HCT116 (cell line): ENCODE results near the gene GSG1L. TPM values are rescaled to one million over a fixed set of nuclear protein-coding genes. Genes with fewer than 3 reads are reported as not detected.
"Not testable (repeated sequence)": the region's sequence is repeated elsewhere in the genome, so short reads cannot be mapped to it uniquely, and the experiment has no call there.

Source experiments
- ATAC-seq: fragments of 200-7000 bp; cut with Tn5 transposase; 2 replicates; pipeline ENCODE4 v1.9.1; 2020; ENCODE audit warnings: mild to moderate bottlenecking, moderate library complexity
- BruUV-seq: library from RNA; stranded (reverse); fragments of 400-500 nt; replicated peaks from 2 replicates; lab custom pipeline; 2021; lab: Mats Ljungman, UMichigan
- CTCF ChIA-PET: fragments of 300-600 bp; sonication (Branson Sonifier 250); formaldehyde crosslinking; loops from one replicate; lab custom pipeline; 2021; ENCODE audit warnings: antibody characterized with exemption; lab: Charles Lee
- POLR2A ChIA-PET: fragments of 300-600, 350-600 bp; sonication (Branson Sonifier 250); formaldehyde crosslinking; loops from one replicate; lab custom pipeline; 2021; ENCODE audit warnings: antibody characterized with exemption; lab: Charles Lee
- RAD21 ChIA-PET, 2 experiments: fragments of 300-600 bp; sonication (Branson Sonifier 250); formaldehyde crosslinking; loops; one replicate each; lab custom pipeline; 2023; ENCODE audit warnings: low total read pairs in 2 of 2; ENCODE audit not compliant: uncharacterized antibody in 2 of 2, unreplicated experiment in 2 of 2, low non-redundant PET in 1 of 2; lab: Charles Lee
- DNase-seq: peaks from one replicate; pipeline ENCODE4 v3.0.0-alpha.2; 2010; ENCODE audit warnings: low read depth, low spot score
- H2AFZ ChIP-seq: fragments of 200-600 bp; shearing (Covaris generic), sonication (generic); 2 replicates; pipeline ENCODE4 v1.6.1; 2017; ENCODE audit warnings: low read depth, mixed run types, mixed read lengths, antibody characterized with exemption, low read length; ENCODE audit not compliant: poor library complexity, severe bottlenecking
- H3K27ac ChIP-seq: 2 replicates; pipeline ENCODE4 v1.5.1; 2012; ENCODE audit warnings: low read depth, low read length
- H3K27me3 ChIP-seq: fragments of 200-600 bp; sonication (generic); 2 replicates; pipeline ENCODE4 v1.6.1; 2016; ENCODE audit warnings: mixed run types, low read length, mixed read lengths; ENCODE audit not compliant: insufficient read depth
- H3K36me3 ChIP-seq, 2 experiments: fragments of 200-500 bp in 1 of 2; fragments of 200-600 bp in 1 of 2; sonication (Bioruptor generic) in 1 of 2; sonication (generic) in 1 of 2; 2 replicates each; pipeline versions ENCODE4 v1.5.1 to v1.6.1; 2014 to 2016; ENCODE audit warnings: low read length in 2 of 2, inconsistent platforms in 1 of 2, mixed read lengths in 1 of 2, mixed run types in 1 of 2; ENCODE audit not compliant: insufficient read depth in 2 of 2, control insufficient read depth in 1 of 2
- H3K4me1 ChIP-seq, 2 experiments: fragments of 200-600 bp in 1 of 2; sonication (generic) in 1 of 2; 2 replicates each; pipeline versions ENCODE4 v1.5.1 to v1.6.1; 2012 to 2017; ENCODE audit warnings: low read length in 2 of 2, inconsistent platforms in 1 of 2, mild to moderate bottlenecking in 1 of 2, mixed read lengths in 1 of 2, mixed run types in 1 of 2, moderate library complexity in 1 of 2; ENCODE audit not compliant: insufficient read depth in 2 of 2, control insufficient read depth in 1 of 2
- H3K4me2 ChIP-seq: fragments of 200-600 bp; sonication (generic); 2 replicates; pipeline ENCODE4 v1.6.1; 2017; ENCODE audit warnings: mixed run types, low read length, mixed read lengths
- H3K4me3 ChIP-seq, 2 experiments: fragments of 200-600 bp in 1 of 2; sonication (generic) in 1 of 2; replicated peaks in 1 of 2; 2 replicates each; pipeline ENCODE4 v1.5.1; 2011 to 2016; ENCODE audit warnings: low read length in 2 of 2, control low read depth in 1 of 2, low read depth in 1 of 2, mild to moderate bottlenecking in 1 of 2, mixed read lengths in 1 of 2, mixed run types in 1 of 2
- H3K79me2 ChIP-seq: fragments of 200-600 bp; sonication (generic); 2 replicates; pipeline ENCODE4 v1.6.1; 2017; ENCODE audit warnings: mild to moderate bottlenecking, mixed run types, low read length, moderate library complexity, mixed read lengths; ENCODE audit not compliant: insufficient read depth
- H3K9ac ChIP-seq: fragments of 200-600 bp; sonication (generic); 2 replicates; pipeline ENCODE4 v1.6.1; 2016; ENCODE audit warnings: low read length, mixed read lengths
- H3K9me2 ChIP-seq: fragments of 200-600 bp; sonication (generic), shearing (Covaris generic); 2 replicates; pipeline ENCODE4 v1.6.1; 2017; ENCODE audit warnings: mixed run types, mild to moderate bottlenecking, moderate library complexity; ENCODE audit not compliant: insufficient read depth
- H3K9me3 ChIP-seq, 2 experiments: fragments of 200-500 bp in 1 of 2; fragments of 200-600 bp in 1 of 2; sonication (Bioruptor generic) in 1 of 2; sonication (generic) in 1 of 2; 2 replicates each; pipeline ENCODE4 v1.6.1; 2014 to 2017; ENCODE audit warnings: low read length in 2 of 2, mixed read lengths in 2 of 2, inconsistent platforms in 1 of 2, low read depth in 1 of 2, mild to moderate bottlenecking in 1 of 2, mixed run types in 1 of 2, moderate library complexity in 1 of 2; ENCODE audit not compliant: control insufficient read depth in 1 of 2, insufficient read depth in 1 of 2
- H4K20me1 ChIP-seq: fragments of 200-600 bp; sonication (generic), shearing (Covaris generic); 2 replicates; pipeline ENCODE4 v1.6.1; 2017; ENCODE audit warnings: mixed run types, mild to moderate bottlenecking, moderate library complexity; ENCODE audit not compliant: insufficient read depth
- ATF3 ChIP-seq: IDR thresholded peaks from 2 replicates; pipeline ENCODE4 v1.6.1; 2012
- CBX3 ChIP-seq: IDR thresholded peaks from 2 replicates; pipeline ENCODE4 v1.6.1; 2012; ENCODE audit warnings: low read depth
- CEBPB ChIP-seq: IDR thresholded peaks from 2 replicates; pipeline ENCODE4 v1.6.1; 2012; ENCODE audit warnings: low read depth
- EGR1 ChIP-seq: IDR thresholded peaks from 2 replicates; pipeline ENCODE4 v1.6.1; 2012; ENCODE audit warnings: low read depth
- ELF1 ChIP-seq: IDR thresholded peaks from 2 replicates; pipeline ENCODE4 v1.6.1; 2012; ENCODE audit warnings: low read depth, borderline replicate concordance
- EZH2 ChIP-seq: fragments of 200-600 bp; sonication (generic); IDR thresholded peaks from 2 replicates; pipeline ENCODE4 v1.6.1; 2017; ENCODE audit warnings: antibody characterized with exemption, mixed run types
- FOSL1 ChIP-seq: IDR thresholded peaks from 2 replicates; pipeline ENCODE4 v1.6.1; 2012; ENCODE audit warnings: low read depth
- JUND ChIP-seq: IDR thresholded peaks from 2 replicates; pipeline ENCODE4 v1.6.1; 2012
- POLR2A ChIP-seq: IDR thresholded peaks from 2 replicates; pipeline ENCODE4 v1.7.0; 2011; ENCODE audit warnings: borderline replicate concordance; ENCODE audit not compliant: insufficient read depth, insufficient read length; ENCODE audit errors: extremely low read depth
- POLR2AphosphoS5 ChIP-seq: IDR thresholded peaks from 2 replicates; pipeline ENCODE4 v1.6.1; 2011; ENCODE audit warnings: mild to moderate bottlenecking, low read depth, low read length, moderate library complexity
- RAD21 ChIP-seq: IDR thresholded peaks from 2 replicates; pipeline ENCODE4 v1.6.1; 2012; ENCODE audit warnings: low read depth, mild to moderate bottlenecking
- REST ChIP-seq: IDR thresholded peaks from 2 replicates; pipeline ENCODE4 v1.6.1; 2012; ENCODE audit warnings: low read depth
- SRF ChIP-seq: IDR thresholded peaks from 2 replicates; pipeline ENCODE4 v1.6.1; 2012; ENCODE audit warnings: low read depth
- TCF7L2 ChIP-seq: IDR thresholded peaks from 2 replicates; pipeline ENCODE4 v1.7.0; 2011; ENCODE audit warnings: borderline replicate concordance, inconsistent platforms; ENCODE audit not compliant: insufficient read depth, insufficient read length; ENCODE audit errors: extremely low read depth
- ZNF274 ChIP-seq: fragments of 200-500 bp; sonication (Bioruptor generic); IDR thresholded peaks from 2 replicates; pipeline ENCODE4 v1.6.1; 2014; ENCODE audit warnings: mild to moderate bottlenecking, low read depth, low read length, inconsistent platforms
- intact Hi-C: fragments of 100-400 bp; cut with micrococcal nuclease; formaldehyde crosslinking; loops from 2 replicates; pipeline ENCODE4 v1.10.0; 2022
- total RNA-seq: library from RNA; stranded (reverse); gene quantifications from one replicate; pipeline ENCODE4 v1.2.1, GENCODE V29; 2021; ENCODE audit not compliant: unreplicated experiment

Gene GSG1L
- total RNA-seq, 1 experiment from 2014 or later, result not detected

GRCh38 chr16:27943766-27944165 is 119.7 kb downstream of the GSG1L start:
- ChIA-PET RAD21 (no interaction called here), CTCF (no interaction called here), POLR2A (no interaction called here)
- TF ChIP-seq SRF (no peak), TCF7L2 (no peak), POLR2A (no peak), ELF1 (no peak), EGR1 (no peak), REST (no peak), EZH2 (no peak), JUND (no peak), CBX3 (no peak), RAD21 (no peak), POLR2AphosphoS5 (no peak), ATF3 (no peak), ZNF274 (no peak), FOSL1 (no peak), CEBPB (no peak)
- Histone ChIP-seq H3K9ac (no peak overlapping the region), H3K9me2 (no peaks in the 10 kb centered on the region), H3K9me3 (no peaks in the 10 kb centered on the region), H3K27me3 (peaks cover 18% of the 10 kb centered on the region), H3K4me1 (no peaks in the 10 kb centered on the region), H4K20me1 (no peaks in the 10 kb centered on the region), H3K4me2 (no peak overlapping the region), H3K36me3 (no peaks in the 10 kb centered on the region), H3K27ac (no peak overlapping the region), H2AFZ (no peak overlapping the region), H3K79me2 (no peaks in the 10 kb centered on the region), H3K4me3 (no peak overlapping the region)
- no peak for DNase-seq
- no peak for ATAC-seq
- intact Hi-C loops, result no loop called here
- BruUV-seq, result no TSS peak

DNA sequence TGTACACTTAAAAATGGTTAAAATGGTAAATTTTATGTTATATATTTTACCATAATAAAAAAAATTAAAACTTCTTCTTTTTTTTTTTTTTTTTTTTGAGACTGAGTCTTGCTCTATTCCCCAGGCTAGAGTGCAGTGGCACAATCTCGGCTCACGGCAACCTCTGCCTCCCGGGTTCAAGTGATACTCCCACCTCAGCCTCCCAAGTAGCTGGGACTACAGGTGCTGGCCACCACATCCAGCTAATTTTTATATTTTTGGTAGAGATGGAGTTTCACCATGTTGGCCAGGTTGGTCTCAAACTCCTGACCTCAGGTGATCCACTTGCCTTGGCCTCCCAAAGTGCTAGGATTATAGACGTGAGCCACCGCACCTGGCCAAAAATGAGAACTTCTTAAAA is 121.4 kb downstream of the GSG1L start:
- H4K20me1 ChIP-seq, H3K9me2 ChIP-seq, CTCF ChIA-PET, RAD21 ChIA-PET, H3K36me3 ChIP-seq, H3K4me1 ChIP-seq, DNase-seq, H3K27ac ChIP-seq, H3K9ac ChIP-seq, ATAC-seq, H2AFZ ChIP-seq, intact Hi-C loops, H3K4me3 ChIP-seq, H3K79me2 ChIP-seq, BruUV-seq, H3K9me3 ChIP-seq, POLR2A ChIA-PET, H3K4me2 ChIP-seq: not testable (repeated sequence)
- H3K27me3 ChIP-seq, result peaks cover 21% of the 10 kb centered on the region
